Gastroesophageal sphincter (tissue), 3 donors: ENCODE results near the gene STRIP1.

Experiments used
- CTCF ChIP-seq, 4 experiments: fragments of 200-600 bp in 2 of 4; fragments of 450-650 bp in 2 of 4; sonication (generic) in 1 of 4; IDR thresholded peaks; one replicate each; pipeline ENCODE4 v1.5.1; 2017 to 2019; ENCODE audit warnings: antibody characterized with exemption in 4 of 4, mild to moderate bottlenecking in 2 of 4, moderate library complexity in 2 of 4
- EP300 ChIP-seq: sonication (generic); formaldehyde crosslinking; IDR thresholded peaks from one replicate; pipeline ENCODE4 v1.6.1; 2017; ENCODE audit warnings: antibody characterized with exemption, mild to moderate bottlenecking
- POLR2A ChIP-seq, 2 donors: fragments of 450-650 bp; IDR thresholded peaks; one replicate each; pipeline ENCODE4 v1.6.1; 2017; ENCODE audit warnings: antibody characterized with exemption in 2 of 2, mild to moderate bottlenecking in 2 of 2, moderate library complexity in 1 of 2

- TF ChIP-seq POLR2A (IDR thresholded peaks at IDR 0.05) (no peak), CTCF (IDR thresholded peaks at IDR 0.05) (no peak), EP300 (no peak)
Observed at GRCh38 chr1:110085671-110086070, 51.2 kb downstream of the STRIP1 start.
